GM19043 (cell line): Measurements from ENCODE around the gene CRAT.
"Not testable (repeated sequence)": the region's sequence is repeated elsewhere in the genome, so short reads cannot be mapped to it uniquely, and the experiment has no call there.

Experiments
- ATAC-seq: cut with Tn5 transposase; IDR thresholded peaks from one replicate; pipeline ENCODE4 v1.9.1; 2021; ENCODE audit warnings: low read depth; ENCODE audit not compliant: unreplicated experiment

CRAT gene

DNA sequence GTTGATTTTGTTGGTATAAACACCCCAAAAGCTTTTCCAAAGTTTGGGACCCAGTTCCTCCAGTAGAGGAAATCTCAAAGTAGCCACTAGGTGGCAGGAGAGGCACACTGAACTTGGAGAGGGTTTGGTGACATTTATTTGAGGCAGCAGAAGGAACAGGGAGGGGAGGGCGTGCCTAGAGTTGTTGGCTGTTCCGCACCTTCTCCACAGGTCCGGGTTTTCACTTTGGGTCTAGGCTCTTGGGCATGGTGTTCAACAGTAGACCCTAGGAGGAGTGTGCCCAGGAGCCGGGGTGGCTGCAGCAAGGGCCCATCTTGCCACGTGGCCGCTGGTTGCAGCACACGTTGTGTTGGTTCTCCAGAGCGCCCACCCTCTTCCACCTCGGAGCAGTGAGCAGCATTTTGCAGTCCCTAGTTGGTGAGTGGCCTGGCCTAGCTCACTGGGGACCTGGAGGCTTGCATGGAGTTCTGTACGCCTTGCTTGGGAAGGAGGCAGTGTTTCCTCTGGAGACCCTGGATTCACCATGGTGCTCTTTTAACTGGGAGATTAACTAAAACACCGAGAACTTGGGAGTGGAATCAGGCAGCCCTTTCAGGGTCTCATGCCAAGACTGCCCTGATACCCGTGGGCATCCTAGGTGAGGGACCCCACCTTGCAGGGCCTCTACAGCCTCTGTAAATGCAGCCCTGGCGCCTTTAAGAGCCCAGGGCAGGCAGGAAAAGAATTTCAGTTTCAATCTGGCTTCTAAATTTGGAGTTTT is 28.8 kb upstream of the CRAT start:
- no peak for ATAC-seq

DNA sequence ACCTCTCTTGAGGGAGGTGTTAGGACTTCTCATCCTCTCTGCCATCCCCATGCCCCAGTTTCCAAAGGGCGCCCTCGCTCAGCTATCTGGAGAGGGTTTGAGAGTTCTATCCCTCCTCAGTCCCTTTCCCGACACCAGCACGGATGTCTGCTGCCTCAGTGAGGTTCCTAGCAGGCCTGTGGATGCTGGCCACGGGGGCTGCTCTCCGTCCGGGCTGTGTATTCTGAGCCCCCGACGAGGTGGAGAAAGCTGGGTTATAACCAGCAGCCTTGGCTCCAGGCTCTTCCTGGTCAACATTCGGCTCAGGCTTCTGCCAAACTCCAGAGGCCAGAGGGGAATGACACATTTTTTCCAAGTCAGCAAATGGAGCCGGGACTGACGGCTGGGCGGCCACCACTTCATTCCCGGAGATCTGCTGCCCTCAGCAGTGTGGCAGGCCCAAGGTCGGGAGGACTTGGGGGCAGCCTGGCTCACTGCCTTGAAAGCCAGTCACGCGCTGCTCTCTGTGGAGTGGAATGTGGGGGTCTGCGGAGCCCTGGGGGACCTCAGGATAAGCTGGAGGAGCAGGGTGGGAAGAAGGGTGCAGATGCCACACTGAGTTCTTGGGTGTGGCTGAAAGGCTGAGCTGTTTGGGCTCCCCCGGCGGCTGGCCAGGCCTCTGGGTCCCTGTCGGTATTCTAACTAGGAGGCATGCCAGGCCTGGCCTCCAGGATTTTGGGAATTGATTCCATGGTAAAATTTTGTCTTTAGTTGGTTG is 28.1 kb upstream of the CRAT start:
- ATAC-seq: no peak

DNA sequence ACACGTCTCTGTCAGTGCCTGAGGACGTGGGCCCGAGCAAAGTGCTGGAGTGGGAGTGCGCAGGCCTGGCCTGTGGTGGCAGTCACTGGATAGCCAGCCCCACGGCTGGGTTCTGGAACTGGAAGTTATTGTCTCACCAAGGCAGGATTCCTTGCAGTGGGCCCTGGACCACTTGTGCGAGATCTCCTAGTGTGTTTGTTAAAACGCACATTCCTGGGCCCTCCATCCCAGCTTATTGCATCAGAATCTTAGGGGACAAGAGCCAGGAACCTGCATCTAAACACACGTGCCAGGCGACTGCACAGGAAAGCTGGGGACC is 27.5 kb upstream of the CRAT start:
- no peak for ATAC-seq

DNA sequence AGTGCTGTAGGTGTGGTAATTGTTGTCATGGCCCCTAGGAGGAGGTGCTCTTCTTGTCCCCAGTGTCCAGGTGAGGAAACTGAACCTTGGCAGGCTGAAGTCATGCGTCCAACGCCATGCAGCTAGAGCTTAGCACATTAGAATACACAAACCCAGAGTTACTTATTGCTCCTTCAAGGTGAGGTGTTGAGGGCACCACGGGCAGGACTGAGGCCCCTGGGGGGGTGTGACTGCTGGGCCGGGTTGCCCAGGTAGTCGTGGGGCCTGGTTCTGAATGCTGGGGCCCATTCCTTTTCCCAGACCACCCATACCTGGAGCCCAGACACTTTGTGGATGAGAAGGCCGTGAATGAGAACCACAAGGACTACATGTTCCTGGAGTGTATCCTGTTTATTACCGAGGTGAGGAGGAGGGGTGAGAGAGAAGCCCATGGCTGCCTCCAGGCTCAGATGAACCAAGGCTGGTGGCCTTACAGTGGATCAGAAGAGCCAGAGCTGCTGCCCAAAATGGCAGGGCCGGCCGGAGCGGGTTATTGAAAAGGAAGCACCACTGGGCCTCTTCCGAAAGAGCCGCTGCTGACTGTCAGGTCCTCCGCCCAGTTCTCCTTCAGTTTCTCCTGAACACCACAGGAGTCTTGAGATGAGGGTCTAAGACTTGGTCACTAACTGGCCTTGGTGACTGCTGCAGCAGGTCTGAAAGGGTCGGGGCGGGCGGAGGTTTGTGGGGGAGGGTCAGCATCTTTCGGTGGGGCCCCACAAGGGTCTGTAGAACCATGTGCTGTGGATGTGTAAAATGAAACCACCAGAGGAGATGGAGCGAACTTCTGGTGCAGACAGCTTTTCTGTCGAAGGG is 26.9 kb upstream of the CRAT start:
- ATAC-seq: no peak

DNA sequence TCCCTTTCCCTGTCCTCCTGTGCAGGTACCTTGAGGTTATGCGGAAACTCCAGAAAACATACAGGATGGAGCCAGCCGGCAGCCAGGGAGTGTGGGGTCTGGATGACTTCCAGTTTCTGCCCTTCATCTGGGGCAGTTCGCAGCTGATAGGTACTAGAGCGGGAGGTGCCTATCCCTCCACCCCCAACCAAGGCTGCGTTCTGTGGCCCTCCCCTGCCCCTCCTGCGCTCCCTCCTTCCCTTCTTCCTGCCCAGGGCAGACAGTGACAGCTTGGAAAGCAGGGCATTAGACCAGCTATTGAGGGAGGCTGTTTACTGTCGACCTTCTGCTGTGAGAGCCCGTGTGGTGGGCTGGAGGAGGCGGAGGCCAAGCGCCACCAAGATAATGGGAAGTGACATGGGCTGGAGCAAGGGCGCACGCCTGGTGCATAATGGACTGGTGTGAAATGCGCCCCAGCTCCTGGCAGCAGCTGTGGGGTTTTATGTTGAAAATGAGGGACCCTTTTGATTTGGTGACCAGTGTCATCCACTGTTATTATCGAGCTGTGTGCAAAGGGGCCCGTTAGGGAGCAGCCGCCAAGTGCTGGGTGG is 25.9 kb upstream of the CRAT start:
- no peak for ATAC-seq

DNA sequence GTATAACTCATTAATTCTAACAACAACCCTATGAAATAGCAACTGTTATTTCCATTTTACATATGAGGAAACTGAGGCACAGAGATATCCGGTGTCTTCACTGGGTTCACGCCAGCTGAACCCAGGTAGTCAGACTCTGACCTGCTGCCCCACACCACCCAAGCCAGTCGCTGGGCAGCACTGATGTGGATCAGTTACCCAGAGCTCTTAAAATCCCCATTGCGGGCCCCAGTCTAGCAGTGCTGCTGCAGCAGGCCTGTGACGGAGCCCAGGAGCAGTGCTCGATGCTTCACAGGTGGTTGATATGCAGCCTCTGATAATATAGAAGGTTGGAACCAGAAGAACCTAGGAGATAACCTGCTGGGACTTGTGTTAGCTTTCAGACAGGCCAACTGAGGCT is 24.9 kb upstream of the CRAT start:
- no peak for ATAC-seq

DNA sequence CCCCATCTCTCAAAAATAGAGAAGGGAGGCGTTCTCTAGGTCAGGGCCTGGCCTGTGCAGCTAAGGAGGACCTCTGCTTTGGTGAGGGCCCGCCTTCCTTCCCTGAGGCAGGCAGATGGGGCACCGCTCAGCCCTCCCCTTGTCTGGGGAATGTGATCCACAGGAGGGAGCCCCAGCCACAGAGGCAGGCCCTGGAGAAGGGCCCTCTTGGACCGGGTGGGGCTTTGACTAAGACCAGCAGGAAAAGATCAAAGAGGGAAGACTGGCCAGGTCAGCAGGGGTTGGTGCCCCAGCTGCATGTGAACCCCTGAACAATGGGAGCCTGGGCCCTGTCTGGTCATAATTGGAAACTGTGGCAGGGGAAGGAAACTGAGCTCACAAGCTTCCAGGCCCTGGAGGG is 22.5 kb upstream of the CRAT start:
- ATAC-seq: no peak

DNA sequence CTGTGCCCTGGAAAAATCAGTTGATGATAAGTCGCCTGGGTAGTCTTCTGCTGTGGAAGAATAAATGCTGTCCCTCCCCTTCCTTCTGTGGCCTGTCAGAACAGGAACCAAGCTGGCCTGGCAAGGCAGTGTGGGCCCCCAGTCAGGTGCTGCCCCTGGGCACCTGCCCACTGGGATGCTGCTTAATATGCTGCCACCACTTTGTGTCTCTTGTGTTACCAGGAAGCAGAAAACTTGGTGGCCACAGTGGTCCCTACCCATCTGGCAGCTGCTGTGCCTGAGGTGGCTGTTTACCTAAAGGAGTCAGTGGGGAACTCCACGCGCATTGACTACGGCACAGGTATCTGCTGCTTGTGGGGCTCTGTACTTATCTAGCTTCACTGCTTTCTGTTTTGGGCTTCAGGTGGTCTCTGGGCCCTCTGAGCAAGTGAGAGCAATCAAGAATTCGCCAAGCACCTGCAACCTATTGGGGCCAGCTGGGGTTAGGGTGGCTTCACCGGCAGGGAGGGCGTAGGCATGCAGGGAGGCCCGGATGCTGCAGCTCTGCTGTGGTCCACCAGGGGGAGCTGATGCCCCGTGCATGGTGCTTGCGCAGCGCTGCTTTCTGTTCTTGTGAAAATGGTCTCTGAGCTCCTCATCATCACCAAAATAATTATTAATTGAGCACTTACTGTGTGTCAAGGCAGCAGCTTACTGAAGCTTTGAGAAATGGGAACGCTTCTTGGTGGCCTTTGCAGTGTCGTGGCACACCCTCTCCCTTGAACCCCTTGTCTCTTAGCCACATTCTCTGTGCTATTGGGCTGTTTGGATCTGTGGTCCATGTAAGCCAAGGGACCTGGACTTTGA is 20.9 kb upstream of the CRAT start:
- no peak for ATAC-seq

DNA sequence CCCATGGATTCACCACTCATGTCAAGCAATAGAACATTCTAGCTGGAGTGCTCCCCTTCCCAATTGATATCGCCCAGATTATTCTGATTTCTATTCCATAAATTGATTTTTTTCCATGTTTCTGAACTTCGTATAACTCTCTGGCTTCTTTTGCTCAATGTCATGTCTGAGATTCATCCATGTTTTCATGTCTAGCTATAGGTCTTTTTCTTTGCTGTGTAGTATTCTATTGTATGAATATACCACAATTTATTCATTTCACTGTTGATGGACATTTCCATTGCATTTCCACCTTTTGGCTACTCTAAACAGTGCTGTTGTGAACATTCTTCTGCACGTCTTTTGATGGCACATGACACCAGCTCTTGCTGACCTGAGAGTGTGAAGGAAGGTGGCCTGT is 20.2 kb upstream of the CRAT start:
- ATAC-seq: no peak

DNA sequence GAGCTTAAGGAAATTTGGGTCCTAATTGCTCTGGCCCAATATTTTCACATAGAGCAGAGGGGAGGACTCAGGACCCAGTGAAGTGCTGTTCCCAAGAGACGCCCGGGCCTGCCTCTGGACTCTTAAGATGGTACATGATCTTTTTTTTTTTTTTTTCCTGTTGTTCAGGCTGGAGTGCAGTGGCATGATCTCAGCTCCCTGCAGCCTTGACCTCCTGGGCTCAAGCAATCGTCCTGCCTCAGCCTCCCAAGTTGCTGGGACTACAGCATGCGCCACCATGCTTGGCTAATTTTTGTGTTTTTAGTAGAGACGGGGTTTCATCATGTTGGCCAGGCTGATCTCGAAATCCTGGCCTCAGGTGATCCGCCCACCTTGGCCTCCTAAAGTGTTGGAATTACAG is 19.7 kb upstream of the CRAT start:
- not testable (repeated sequence) for ATAC-seq

DNA sequence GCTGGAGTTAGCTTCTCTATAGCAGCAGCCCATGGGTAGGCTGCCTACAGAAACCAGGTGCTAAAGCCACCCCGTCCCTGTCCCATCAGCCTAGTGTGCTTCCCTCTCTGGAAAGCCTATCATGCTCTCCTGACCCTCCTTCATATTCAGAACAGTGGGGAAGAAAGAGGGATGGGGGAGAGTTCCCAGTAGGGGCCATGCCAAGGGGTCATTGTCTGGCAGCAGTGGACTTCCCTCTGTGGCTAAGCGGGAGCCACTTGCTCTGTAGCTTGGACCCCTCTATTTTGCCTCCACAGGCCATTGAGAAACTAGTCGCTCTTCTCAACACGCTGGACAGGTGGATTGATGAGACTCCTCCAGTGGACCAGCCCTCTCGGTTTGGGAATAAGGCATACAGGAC is 18.1 kb upstream of the CRAT start:
- no peak for ATAC-seq

DNA sequence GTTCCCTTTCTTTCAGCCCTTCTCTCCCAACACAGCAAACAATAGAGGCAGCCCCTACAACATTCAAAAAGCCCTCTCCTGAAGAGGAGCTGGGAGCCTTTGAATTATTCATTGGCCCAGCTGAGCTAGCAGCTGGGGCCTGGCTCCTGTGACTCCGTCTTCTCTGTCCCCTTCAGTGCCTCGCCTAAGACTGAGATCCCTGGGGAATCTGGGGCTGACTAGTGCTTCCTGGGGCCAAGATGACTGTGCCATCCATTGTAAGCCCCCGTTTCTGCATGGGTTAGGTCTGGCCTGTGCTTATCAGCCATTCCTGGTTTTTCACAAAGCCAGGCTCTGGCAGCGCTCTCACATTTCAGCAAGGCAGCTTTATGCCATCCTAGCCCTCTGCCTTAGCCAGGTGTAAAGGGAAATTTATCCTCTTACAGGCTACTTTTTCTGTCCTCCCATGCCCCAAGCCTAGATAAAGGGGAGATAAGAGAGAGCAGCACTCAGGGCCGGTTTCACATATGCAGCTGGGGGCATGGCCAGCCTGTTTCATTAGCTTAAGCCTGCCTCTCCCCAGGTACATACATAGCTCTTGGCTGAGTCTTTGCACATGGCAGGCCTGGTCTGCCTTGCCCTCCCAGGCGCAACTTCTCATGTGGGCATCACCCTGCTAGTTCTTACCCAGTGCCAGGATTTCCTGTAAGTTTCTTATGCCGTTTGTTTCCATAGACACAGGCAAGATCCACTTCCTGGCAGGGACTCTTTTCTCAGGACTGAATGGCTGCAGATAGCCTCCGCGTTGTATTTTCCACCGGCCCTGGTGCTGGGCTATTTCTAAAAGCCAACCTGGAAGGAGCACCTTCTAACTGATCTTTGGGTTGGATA is 16.4 kb upstream of the CRAT start:
- no peak for ATAC-seq

DNA sequence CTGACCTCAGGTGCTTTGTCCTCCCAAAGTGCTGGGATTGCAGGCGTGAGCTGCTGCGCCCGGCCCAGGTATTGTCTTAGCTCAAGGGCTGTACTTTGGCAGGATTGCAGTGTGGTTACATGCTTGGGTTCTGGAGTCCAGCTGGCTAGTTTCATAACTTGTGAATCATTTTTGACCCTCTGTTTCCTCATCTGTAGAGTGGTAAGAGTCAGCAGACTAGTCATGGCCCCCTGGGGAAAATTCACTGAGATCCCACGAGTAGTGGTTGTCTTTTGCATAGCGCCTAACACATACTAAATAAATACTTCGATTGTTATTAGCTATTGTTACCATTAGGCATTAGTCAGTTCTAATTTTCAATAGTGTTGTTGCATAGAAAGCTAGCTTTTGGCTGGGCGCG is 14.9 kb upstream of the CRAT start:
- ATAC-seq: no peak

DNA sequence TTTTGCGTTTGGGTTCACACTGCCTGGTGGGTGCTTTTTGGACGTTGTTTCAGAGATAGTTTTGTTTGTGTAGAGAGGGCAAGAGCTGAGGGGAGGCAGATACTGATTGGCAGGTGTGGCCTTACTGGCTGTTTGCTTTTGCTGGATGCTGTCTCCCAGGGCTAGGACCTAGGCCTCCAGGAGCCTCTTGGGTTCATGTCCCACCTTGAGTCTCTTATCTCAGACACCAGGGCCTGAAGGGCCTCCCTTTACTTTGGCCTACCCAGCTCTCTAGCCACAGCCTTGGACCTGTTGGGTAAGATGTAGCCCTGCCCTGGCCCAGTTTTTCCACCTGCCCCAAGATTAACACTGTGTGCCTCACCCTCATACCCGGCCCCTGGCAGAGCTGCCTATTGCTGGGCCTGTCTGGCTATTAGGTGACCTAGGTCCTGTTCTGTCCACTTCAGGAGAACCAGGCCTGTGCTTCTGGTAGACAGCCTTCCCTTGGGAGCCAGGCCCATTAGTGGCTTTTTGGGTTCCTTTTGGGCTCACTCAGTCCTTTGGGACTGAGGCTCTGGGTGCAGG is 14.0 kb upstream of the CRAT start:
- ATAC-seq: no peak

DNA sequence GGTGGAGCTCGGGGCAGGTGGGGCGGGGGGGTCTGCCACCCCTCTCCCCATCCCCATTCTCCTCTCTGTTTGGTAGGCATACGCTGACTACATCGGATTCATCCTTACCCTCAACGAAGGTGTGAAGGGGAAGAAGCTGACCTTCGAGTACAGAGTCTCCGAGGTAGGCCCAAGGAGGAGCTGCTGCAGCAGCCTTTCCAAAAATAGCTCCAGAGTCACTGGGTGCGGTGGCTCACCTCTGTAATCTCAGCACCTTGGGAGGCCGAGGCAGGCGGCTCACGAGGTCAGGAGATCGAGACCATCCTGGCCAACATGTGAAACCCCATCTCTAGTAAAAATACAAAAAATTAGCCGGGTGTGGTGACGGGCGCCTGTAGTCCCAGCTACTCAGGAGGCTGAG is 12.4 kb upstream of the CRAT start:
- ATAC-seq: not testable (repeated sequence)

DNA sequence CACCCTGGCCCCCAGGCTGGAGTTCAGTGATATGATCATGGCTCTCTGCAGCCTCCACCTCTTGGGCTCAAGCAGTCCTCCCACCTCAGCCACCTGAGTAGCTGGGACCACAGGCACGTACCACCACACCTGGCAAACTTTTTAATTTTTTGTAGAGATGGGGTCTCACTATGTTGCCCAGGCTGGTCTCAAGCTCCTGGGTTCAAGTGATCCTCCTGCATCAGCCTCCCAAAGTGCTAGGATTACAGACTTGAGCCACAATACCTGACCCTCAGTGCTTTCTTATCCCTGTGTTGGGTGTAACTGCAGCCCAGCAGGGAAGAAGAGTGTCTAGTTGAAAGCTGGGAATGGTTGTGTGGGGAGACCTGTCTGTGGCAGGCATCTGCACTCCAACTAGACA is 11.5 kb upstream of the CRAT start:
- ATAC-seq: no peak

DNA sequence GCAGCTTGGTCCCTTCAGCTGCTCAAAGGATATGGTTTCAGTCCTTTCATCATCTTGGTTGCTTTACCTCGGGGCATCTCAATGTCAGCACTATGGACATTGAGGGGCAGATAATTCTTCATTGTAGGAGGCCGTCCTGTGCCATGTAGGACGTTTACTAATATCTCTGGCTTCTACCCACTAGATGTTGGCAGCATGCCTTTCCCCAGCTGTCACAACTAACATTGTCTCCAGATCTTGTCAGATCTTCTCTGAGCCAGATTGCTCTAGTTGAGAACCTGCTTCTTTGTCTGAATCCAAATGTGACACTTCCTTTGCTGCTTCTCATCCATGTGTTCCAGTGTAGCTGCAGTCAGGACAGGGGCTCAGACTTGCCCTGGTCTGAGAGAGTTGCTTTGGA is 10.9 kb upstream of the CRAT start:
- ATAC-seq: no peak

DNA sequence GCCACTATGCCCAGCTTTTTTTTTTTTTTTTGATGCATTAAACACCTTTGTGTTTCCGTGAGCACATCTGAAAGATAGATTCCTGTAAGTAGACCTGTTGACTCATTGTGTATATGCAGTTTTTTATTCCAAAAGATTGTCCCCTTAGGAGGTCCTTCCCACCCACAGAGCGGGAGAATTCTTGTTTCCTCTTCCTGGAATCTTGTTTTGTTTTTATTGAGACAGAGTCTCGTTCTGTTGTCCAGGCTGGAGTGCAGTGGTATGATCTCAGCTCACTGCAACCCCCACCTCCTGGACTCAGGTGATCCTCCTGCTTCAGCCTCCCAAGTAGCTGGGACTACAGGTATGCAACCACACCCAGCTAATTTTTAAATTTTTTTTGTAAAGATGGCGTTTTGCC is 8.2 kb upstream of the CRAT start:
- ATAC-seq: no peak
